Spleen (tissue), 13 donors: ENCODE results near the gene OR6V1. TPM values are rescaled to one million over a fixed set of nuclear protein-coding genes. Genes with fewer than 3 reads are reported as not detected.
A peak's percentile ranks its signal among the peaks of the same experiment; 100 is the strongest.

Source experiments
- DNase-seq: peaks from one replicate; pipeline ENCODE4 v3.0.0-alpha.2; 2020
- H3K27ac ChIP-seq, 8 donors: fragments of 200-600 bp; sonication (generic) in 7 of 8; 1 replicate in 4 of 8; 2 replicates in 4 of 8; pipeline versions ENCODE4 v1.5.0 to v1.8.0; 2016 to 2021; ENCODE audit warnings: inconsistent platforms in 4 of 8, mild to moderate bottlenecking in 4 of 8, moderate library complexity in 1 of 8
- H3K27me3 ChIP-seq, 7 donors: fragments of 200-600 bp; sonication (generic) in 6 of 7; replicated peaks in 1 of 7; 1 replicate in 4 of 7; 2 replicates in 3 of 7; pipeline versions ENCODE4 v1.5.0 to v1.8.0; 2016 to 2021; ENCODE audit warnings: inconsistent platforms in 3 of 7, mild to moderate bottlenecking in 1 of 7
- H3K36me3 ChIP-seq, 6 donors: fragments of 200-600 bp; sonication (generic) in 5 of 6; 1 replicate in 4 of 6; 2 replicates in 2 of 6; pipeline versions ENCODE4 v1.5.0 to v1.8.0; 2016 to 2021; ENCODE audit warnings: inconsistent platforms in 2 of 6
- H3K4me1 ChIP-seq, 6 donors: fragments of 200-600 bp; sonication (generic) in 5 of 6; 1 replicate in 3 of 6; 2 replicates in 3 of 6; pipeline versions ENCODE4 v1.5.0 to v1.8.0; 2016 to 2021; ENCODE audit warnings: inconsistent platforms in 3 of 6
- H3K4me3 ChIP-seq, 8 donors: fragments of 200-600 bp; sonication (generic) in 7 of 8; 1 replicate in 4 of 8; 2 replicates in 4 of 8; pipeline versions ENCODE4 v1.5.0 to v1.8.0; 2016 to 2021; ENCODE audit warnings: inconsistent platforms in 4 of 8, mild to moderate bottlenecking in 4 of 8, moderate library complexity in 2 of 8
- H3K9me3 ChIP-seq, 8 donors: fragments of 200-600 bp; sonication (generic) in 7 of 8; 1 replicate in 4 of 8; 2 replicates in 4 of 8; pipeline versions ENCODE4 v1.5.0 to v1.8.0; 2016 to 2021; ENCODE audit warnings: inconsistent platforms in 4 of 8
- POLR2A ChIP-seq, 3 donors: fragments of 450-650 bp; IDR thresholded peaks; one replicate each; pipeline ENCODE4 v1.5.1; 2017; ENCODE audit warnings: antibody characterized with exemption in 3 of 3, mild to moderate bottlenecking in 1 of 3
- POLR2AphosphoS5 ChIP-seq, 3 donors: sonication (generic); formaldehyde crosslinking; IDR thresholded peaks; one replicate each; pipeline ENCODE4 v1.5.1; 2017; ENCODE audit warnings: antibody characterized with exemption in 3 of 3
- WGBS, 5 donors: extraction: QIAGEN DNeasy Blood & Tissue Kit in 3 of 5; methylation state at CpG; one replicate each; pipeline versions ENCODE4 v1.1.5 to v1.1.7; 2013 to 2018; 5-methylcytosine and 5-hydroxymethylcytosine counted together
- intact Hi-C: fragments of 100-400 bp; cut with DNase I; formaldehyde crosslinking; loops from one replicate; pipeline ENCODE4 v1.15.0; 2023; ENCODE audit warnings: low total_unique reads
- long read RNA-seq, 2 donors: transcript quantifications; one replicate each; lab custom pipeline, GENCODE V29; 2026
- polyA plus RNA-seq, 3 donors: library from polyadenylated mRNA; stranded (reverse); fragments of 200-250 nt; gene quantifications; one replicate each; pipeline ENCODE4 v1.2.1, GENCODE V29; 2013
- total RNA-seq, 7 donors: library from RNA; depleted of rRNA in 3 of 7; stranded (reverse); fragments of >200 nt in 3 of 7; fragmentation: NEBNext Ultra II Directional in 4 of 7; extraction: Animal tissue kit (Norgen Biotek cat#: 25700) in 4 of 7; gene quantifications; one replicate each; pipeline versions ENCODE4 v1.1.0 to v1.2.1, GENCODE V29; 2016 to 2021
- TF ChIP-seq, protein P1 (sequence below), 11 experiments: fragments of 200-600 bp in 7 of 11; fragments of 450-650 bp in 4 of 11; sonication (generic) in 4 of 11; IDR thresholded peaks in 8 of 11; conservative IDR thresholded peaks in 3 of 11; 1 replicate in 7 of 11; 2 replicates in 4 of 11; pipeline versions ENCODE4 v1.4.0 to v1.8.0; 2016 to 2021; ENCODE audit warnings: antibody characterized with exemption in 11 of 11, inconsistent platforms in 4 of 11, mild to moderate bottlenecking in 1 of 11
- donor health status: healthy with polysubstance abuse.
- donor health status: DM: no; HTN: no; CAD: no; lungs with moderate emphysema.
- donor health status: DM: no; HTN: no; CAD: no.
- donor health status: Bipolar disorder and iron deficiency.
- donor health status: healthy.
- donor health status: DM: no; HTN: no; CAD: no.
- donor health status: DM: yes; HTN: yes; CAD: no.

Gene OR6V1
- total RNA-seq: not detected
- polyA plus RNA-seq: not detected
- long read RNA-seq, donor 1: 0 reads
- long read RNA-seq, donor 2: 0 reads

DNA sequence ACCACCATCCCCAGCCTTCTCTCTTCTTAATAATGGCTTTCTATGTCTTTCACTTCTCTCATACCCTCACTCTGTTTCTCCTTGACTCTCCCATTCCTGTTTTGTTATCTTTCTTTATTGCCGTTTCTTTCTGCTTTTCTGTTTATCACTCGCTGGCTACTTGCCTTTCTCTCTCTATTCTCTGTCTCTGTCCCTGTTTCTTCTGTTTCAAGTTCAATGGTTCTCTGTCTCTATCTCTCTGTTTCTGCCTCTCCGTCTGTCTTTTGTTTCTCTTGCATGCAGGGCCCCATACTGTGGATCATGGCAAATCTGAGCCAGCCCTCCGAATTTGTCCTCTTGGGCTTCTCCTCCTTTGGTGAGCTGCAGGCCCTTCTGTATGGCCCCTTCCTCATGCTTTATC is at the start of gene OR6V1:
TSS of gene OR6V1 (plus strand) at position 301 of the 400 bp plus-strand sequence. CDS start at position 301, 0 bp downstream.
- H3K9me3 ChIP-seq: peaks cover 0 to 4% (median 0%) of the 10 kb centered on the region in 8 donors
- intact Hi-C loops: no loop called here
- H3K4me1 ChIP-seq: peaks cover 0 to 21% (median 12%) of the 10 kb centered on the region in 6 donors
- no peak within 1 kb of the TSS for H3K27ac ChIP-seq
- WGBS, 5 donors: 87 to 94% (median 91%) methylated on average over 4 of the region's 4 CpGs
- no peak for DNase-seq
- H3K36me3 ChIP-seq: no peaks in the 10 kb centered on the region
- TF ChIP-seq, protein P1, sequence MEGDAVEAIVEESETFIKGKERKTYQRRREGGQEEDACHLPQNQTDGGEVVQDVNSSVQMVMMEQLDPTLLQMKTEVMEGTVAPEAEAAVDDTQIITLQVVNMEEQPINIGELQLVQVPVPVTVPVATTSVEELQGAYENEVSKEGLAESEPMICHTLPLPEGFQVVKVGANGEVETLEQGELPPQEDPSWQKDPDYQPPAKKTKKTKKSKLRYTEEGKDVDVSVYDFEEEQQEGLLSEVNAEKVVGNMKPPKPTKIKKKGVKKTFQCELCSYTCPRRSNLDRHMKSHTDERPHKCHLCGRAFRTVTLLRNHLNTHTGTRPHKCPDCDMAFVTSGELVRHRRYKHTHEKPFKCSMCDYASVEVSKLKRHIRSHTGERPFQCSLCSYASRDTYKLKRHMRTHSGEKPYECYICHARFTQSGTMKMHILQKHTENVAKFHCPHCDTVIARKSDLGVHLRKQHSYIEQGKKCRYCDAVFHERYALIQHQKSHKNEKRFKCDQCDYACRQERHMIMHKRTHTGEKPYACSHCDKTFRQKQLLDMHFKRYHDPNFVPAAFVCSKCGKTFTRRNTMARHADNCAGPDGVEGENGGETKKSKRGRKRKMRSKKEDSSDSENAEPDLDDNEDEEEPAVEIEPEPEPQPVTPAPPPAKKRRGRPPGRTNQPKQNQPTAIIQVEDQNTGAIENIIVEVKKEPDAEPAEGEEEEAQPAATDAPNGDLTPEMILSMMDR (IDR thresholded peaks at IDR 0.05 in 8 of 11, conservative IDR thresholded peaks at IDR 0.05 in 3 of 11): no peak
- TF ChIP-seq POLR2AphosphoS5 (IDR thresholded peaks at IDR 0.05) (no peak), POLR2A (IDR thresholded peaks at IDR 0.05) (no peak)
- H3K27me3 ChIP-seq: no peaks in the 10 kb centered on the region
- H3K4me3 ChIP-seq: no peak within 1 kb of the TSS

DNA sequence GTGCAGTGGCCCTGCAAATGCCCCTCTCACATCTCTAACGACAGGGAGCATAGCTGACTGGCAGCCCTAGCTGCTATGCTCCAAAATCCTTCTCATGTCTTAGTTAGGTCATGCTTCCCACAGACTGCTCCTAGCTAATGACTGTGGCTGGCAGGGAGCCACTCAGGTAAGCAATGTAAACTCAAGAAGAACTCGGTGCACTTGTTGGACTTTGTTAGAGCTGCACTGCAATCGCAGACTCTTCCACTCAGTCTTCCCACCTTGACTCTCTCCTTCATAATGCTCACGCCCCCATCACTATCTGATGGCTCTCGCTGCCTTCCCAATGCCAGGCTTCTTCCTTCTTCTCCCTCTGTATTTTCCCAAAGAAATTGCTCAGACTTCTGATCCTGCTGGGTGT is 49.2 kb upstream of the OR6V1 start:
- no peak overlapping the region for H3K27ac ChIP-seq
- H3K36me3 ChIP-seq: no peaks in the 10 kb centered on the region
- no peak for DNase-seq
- peaks cover 0 to 15% (median 4%) of the 10 kb centered on the region in 6 donors for H3K4me1 ChIP-seq
- H3K9me3 ChIP-seq: peaks cover 0 to 5% (median 0%) of the 10 kb centered on the region in 8 donors
- TF ChIP-seq POLR2AphosphoS5 (IDR thresholded peaks at IDR 0.05) (no peak), POLR2A (IDR thresholded peaks at IDR 0.05) (no peak)
- TF ChIP-seq, protein P1 (IDR thresholded peaks at IDR 0.05 in 8 of 11, conservative IDR thresholded peaks at IDR 0.05 in 3 of 11): no peak
- peaks cover 0 to 5% (median 0%) of the 10 kb centered on the region in 7 donors for H3K27me3 ChIP-seq
- intact Hi-C loops: loop anchor here (10.0 kb wide), 2 partner anchors 148 to 368 kb away; partner anchors contain the start of gene EPHB6
- WGBS, 5 donors: 89 to 91% (median 89%) methylated on average over 5 of the region's 5 CpGs
- H3K4me3 ChIP-seq: peak overlapping the region in 2 of 8 donors; percentile 17 to 57

DNA sequence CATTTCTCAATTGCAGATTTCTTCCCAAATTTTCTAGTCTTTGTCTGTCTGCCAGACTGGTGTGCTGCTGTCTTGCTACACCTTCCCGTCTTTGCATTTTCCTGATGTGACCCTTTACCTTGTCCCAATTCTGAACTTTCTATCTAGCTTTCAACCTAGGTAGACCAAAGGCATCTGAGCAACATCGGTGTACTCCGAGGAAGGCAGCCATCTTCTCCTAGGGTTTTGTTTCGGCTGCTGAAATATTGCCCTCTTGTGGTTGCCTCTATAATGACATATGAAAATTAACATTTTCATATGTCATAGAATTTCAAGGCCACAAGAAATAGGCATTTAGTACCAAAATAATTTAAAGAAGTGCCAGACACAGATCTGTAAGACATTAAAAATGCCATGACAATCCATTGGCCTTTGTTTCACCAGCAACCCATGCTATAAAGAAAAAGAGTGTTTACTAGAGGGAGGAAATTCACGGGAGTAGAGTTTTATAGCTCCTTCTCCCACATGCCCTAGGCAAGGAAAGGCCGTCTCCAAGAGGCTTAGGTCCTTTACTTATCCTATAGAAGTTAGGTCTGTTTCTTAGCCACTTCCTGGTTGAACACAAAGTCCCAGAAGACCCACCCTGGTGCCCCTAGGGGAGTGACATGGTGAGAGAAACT is 48.6 kb upstream of the OR6V1 start:
- no peaks in the 10 kb centered on the region for H3K36me3 ChIP-seq
- H3K4me3 ChIP-seq: peak overlapping the region in 3 of 8 donors; percentile 9 to 57 (median 17)
- TF ChIP-seq POLR2AphosphoS5 (IDR thresholded peaks at IDR 0.05): no peak
- TF ChIP-seq POLR2A (IDR thresholded peaks at IDR 0.05): no peak
- TF ChIP-seq, protein P1 (IDR thresholded peaks at IDR 0.05 in 8 of 11, conservative IDR thresholded peaks at IDR 0.05 in 3 of 11): peak; percentile 37 to 77 (median 73)
- peaks cover 0 to 5% (median 0%) of the 10 kb centered on the region in 7 donors for H3K27me3 ChIP-seq
- intact Hi-C loops: loop anchor here (10.0 kb wide), 2 partner anchors 149 to 369 kb away; partner anchors contain the start of gene EPHB6
- WGBS, 5 donors: 25 to 31% (median 30%) methylated on average over 6 of the region's 6 CpGs
- peaks cover 0 to 22% (median 9%) of the 10 kb centered on the region in 6 donors for H3K4me1 ChIP-seq
- peaks cover 0 to 5% (median 0%) of the 10 kb centered on the region in 8 donors for H3K9me3 ChIP-seq
- H3K27ac ChIP-seq: no peak overlapping the region
- no peak for DNase-seq

- no peak for TF ChIP-seq POLR2AphosphoS5 (IDR thresholded peaks at IDR 0.05)
- H3K9me3 ChIP-seq: peaks cover 0 to 5% (median 0%) of the 10 kb centered on the region in 8 donors
- H3K27me3 ChIP-seq: peaks cover 0 to 5% (median 0%) of the 10 kb centered on the region in 7 donors
- peaks cover 0 to 27% (median 9%) of the 10 kb centered on the region in 6 donors for H3K4me1 ChIP-seq
- no peak overlapping the region for H3K27ac ChIP-seq
- no peaks in the 10 kb centered on the region for H3K36me3 ChIP-seq
- no peak overlapping the region for H3K4me3 ChIP-seq
- WGBS, 5 donors: 68 to 85% (median 79%) methylated on average over 6 of the region's 6 CpGs
- intact Hi-C loops: loop anchor here (5.0 to 10.0 kb wide), 3 partner anchors 151 to 371 kb away; partner anchors contain the start of gene EPHB6
- DNase-seq: no peak
Observed at GRCh38 chr7:143005632-143006260, 46.4 kb upstream of the OR6V1 start.
